SHP77 (cell line): ENCODE results near the gene EFEMP1.
A peak's percentile ranks its signal among the peaks of the same experiment; 100 is the strongest.

Source experiments
- DNase-seq, 2 experiments: peaks; one replicate each; lab custom pipeline; 2025; lab: John Stamatoyannopoulos, UW

The EFEMP1 gene, protein sequence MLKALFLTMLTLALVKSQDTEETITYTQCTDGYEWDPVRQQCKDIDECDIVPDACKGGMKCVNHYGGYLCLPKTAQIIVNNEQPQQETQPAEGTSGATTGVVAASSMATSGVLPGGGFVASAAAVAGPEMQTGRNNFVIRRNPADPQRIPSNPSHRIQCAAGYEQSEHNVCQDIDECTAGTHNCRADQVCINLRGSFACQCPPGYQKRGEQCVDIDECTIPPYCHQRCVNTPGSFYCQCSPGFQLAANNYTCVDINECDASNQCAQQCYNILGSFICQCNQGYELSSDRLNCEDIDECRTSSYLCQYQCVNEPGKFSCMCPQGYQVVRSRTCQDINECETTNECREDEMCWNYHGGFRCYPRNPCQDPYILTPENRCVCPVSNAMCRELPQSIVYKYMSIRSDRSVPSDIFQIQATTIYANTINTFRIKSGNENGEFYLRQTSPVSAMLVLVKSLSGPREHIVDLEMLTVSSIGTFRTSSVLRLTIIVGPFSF

DNA sequence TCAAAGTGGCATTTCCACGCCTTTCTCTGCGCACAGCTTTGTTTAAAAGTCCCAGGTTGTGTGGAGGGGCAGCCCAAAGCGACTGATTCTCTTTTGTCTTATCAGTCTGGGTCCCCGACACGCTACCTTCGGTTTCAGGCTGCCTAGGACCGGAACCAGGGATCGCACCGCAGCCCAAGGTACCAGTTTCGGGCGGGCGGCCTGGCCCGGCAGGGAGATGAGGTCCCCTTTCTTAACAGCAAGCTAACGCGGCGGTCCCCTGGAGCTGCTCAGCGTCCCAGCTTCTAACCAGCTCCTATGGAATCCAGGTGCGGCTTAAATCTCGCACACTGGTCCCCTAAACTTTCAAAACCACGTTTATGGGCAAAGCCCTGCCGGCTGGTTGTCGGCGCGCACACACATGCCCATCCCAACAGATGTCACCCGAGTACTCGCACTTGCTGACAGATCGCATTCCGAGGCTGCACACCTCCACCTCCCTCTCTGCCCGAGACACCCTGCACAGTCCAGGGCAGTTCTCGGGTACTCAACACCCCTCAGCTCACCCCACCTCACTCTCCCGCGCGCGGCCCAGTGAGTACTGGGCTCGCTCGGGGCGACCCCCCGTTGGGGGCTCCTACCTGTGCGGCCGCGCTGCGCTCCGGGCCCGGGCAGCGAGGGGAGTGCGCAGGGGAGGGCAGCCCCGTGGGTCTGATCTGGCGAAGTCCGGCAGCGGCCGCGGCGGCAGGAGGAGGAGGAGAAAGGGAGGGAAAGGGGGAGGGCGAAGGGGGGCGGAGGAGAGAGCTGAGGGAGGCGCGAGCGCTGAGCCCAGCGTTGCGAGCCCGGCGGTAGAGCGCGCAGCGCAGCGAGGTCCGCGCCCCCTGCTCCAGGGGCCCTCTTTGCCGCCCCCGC is at the start of gene EFEMP1:
TSS of gene EFEMP1 (minus strand) at position 692 of the 891 bp plus-strand sequence. CDS start 1,342 bp downstream, outside the sequence.
- no peak for DNase-seq

GRCh38 chr2:55970500-55970899 is 46.9 kb upstream of the EFEMP1 start:
- no peak for DNase-seq

DNA sequence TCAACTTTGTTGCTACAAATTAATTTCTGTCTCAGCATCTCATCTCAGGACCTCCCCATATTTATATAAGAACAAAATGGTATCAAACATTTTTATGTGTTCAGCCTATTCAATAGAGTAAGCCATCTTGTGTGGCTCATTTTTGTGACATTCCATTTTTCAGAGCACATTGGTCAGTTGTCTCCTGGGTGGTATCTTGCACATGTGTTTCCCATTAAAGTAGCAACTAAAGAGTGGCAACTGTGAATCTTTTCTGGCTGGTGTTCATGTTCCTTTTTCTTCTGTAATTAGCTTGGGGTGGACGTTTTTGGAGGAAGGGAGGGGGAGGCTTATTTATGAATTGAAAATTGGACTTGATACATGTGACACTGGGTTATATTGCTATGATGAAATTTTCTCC is 45.4 kb upstream of the EFEMP1 start:
- no peak for DNase-seq

DNA sequence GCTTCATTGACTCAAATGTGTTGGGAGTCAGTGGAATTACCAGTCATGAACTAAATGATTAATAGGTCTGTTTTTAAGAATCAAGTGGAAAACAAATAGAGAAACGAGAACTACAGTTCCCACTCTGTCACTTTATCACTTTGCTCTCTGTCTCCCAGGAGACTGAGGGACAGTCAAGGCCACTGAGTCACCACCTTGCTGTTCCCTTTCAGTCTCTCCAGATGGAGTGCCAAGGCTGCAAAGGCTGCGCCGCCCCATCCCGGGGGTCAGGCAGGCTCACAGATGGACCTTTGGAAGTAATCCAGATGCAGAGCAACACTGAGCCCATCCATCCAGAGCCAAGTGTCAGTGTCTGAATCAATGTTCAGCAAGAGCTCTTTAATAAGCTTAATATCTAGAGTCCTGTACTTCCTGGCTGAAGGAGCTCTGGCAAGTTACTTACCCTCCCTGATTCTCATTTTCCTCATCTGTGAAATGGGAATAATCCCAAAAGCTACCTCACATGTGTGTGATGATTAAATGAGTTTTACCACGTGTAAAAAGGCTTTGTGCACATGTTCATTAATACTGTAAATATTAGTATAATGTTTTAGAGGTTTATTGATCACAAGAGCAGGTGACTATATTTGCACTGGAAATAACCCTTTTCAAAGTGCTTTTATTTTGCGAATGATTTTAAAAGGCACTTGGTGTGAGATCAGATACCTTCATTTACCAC is 43.0 kb upstream of the EFEMP1 start:
- no peak for DNase-seq

- no peak for DNase-seq
Measured at GRCh38 chr2:55965966-55966365, 42.4 kb upstream of the EFEMP1 start.

- peak; percentile 27 to 34 for DNase-seq
Measured at GRCh38 chr2:55965276-55965675, 41.7 kb upstream of the EFEMP1 start.

DNA sequence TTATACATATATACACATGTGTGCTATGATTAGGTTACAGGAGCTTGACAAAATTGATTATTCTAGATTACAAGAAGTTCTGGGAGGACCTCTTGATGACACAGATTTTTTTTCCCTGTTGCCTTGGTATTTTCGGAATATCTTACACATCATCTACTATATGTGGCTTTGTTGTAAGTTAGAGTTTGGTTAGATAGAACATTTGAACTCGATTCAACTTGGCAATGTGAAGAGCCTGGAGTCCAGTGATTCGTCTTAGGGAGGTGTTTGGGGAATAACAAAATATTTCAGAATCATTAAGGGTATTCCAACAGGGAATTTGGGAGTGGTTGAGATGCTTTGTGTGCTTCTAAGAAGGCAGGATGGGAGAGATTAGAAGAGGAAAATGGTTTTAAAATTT is 39.3 kb upstream of the EFEMP1 start:
- DNase-seq = no peak

GRCh38 chr2:55961318-55961911 is 37.8 kb upstream of the EFEMP1 start:
- peak; percentile 48 to 50 for DNase-seq

DNA sequence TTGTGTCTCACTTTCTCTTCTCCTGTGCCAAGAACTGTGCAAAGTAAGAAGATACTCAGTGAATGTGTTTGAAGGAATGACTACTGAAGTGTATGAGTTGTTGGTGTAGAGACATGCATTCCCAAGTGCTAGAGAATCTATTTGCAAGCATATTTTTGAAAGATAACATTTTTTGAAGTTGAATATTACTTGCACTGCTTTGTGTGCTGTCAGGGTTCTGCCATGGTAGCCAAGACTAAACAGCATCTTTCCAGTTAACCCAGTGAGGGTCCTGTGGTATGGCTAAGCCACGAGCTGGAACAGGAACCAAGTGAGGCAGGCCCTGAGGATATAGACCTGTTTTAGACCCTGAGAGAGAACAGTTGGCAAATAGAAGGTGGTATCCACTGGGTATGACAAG is 35.2 kb upstream of the EFEMP1 start:
- no peak for DNase-seq

DNA sequence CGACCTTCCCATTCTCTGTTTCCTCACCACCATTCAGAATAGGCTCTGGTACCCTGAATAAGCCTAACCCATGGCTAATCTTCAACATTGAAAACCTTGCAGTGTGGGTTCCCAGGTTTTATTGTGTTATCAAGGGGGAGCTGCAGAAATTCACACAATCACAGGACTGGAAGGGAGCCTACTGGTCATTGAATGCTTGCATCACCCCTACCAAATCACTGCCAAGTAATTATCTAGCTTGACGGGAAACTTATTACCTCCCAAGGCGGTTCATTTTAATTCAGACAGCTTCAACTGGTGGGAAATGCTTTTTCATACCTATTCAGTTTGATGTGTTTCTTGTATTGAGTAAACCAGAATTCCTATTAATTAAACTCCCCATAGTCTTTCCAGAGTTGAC is 33.6 kb upstream of the EFEMP1 start:
- no peak for DNase-seq

DNA sequence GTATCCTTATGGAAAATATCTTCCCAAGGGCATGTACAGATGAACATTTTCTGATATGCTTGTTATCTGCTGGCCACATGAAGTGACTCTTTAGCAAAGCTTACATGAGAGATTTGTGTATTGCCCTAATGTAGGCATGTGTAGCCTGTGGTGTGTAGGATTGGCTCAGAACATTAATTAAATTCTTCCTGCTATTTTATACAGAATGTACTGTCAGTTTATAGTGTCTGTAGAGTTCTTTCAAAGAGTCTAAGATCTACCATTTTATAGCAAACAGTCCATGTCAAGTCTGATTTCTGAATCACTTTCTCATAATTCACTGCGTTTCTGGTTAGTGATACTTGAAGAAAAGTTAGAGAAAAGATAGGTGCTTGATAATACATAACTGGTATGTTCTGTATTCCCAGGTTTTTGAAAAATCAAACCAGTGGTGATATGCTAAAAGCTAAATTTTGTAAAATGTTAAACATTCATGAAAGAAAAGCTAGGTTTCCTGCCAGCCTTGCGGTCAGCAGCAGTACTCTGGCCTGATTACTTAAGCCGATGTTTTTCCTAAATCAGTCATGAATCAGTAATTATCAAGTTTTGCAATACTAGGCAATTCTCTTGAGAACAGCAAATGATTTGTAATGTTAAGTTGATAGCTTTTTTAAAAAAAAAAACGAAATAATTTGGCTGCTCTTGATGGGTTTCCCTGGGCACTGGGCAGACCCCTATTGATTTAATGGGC is 30.9 kb upstream of the EFEMP1 start:
- no peak for DNase-seq

GRCh38 chr2:55952415-55952814 is 28.8 kb upstream of the EFEMP1 start:
- no peak for DNase-seq

GRCh38 chr2:55951533-55951932 is 28.0 kb upstream of the EFEMP1 start:
- no peak for DNase-seq

DNA sequence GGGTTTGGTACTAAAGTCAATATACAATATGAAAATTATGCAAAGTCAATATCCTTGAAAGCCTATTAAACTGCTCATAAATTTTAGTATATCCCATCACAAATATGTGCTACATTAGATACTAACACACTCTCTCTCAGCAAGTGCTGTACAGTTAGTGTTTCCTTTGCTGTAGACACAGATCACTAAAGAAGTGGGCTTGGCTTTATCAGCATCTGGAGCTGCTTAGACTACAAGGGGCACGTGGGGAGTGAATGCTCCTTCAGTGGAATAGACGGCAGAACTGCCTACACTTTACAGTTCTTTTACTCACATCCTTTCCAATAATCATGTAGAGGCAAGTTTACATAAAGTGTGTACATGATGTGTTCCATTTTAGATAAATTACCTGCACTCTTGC is 26.0 kb upstream of the EFEMP1 start:
- no peak for DNase-seq

GRCh38 chr2:55949211-55949610 is 25.6 kb upstream of the EFEMP1 start:
- no peak for DNase-seq

GRCh38 chr2:55948176-55948923 is 24.8 kb upstream of the EFEMP1 start:
- DNase-seq = no peak

GRCh38 chr2:55947752-55948151 is 24.2 kb upstream of the EFEMP1 start:
- DNase-seq = no peak

DNA sequence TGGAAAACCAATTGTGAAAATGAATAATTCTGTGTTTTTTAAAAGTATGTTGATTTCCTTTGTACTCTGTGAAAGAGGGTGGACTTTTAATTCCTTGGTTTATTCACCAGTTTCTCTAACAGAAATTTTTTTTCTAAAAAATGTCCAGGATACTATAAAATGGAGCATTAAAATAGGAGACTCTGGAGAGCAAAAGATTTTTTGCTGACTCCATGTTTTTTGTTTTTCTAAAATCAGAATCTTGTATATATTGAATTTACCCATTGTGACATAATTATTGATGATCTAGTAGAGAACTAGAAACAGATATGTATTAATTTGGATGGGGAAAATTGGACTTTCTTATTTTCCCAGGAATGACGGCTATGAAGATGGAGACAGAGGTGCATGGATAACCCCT is 23.2 kb upstream of the EFEMP1 start:
- DNase-seq = no peak

DNA sequence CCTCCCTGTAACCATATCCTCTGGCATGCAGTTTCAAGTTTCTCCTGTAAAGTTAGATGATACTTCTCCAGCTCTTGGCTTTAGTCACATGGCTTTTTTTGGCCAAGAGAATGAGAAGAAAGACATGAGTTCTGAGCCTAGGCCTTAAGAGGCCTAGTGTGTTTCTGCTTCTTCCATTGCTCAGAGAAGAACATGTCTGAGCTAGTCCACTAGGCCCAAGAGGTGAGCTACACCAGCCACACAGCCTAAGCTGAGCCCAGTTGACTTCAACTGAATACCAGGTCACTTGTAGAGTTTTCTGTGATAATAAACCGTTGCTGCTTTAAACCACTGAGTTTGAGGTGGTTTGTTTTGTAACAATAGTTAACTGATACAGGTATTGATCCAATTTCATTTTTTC is 19.9 kb upstream of the EFEMP1 start:
- DNase-seq = no peak

DNA sequence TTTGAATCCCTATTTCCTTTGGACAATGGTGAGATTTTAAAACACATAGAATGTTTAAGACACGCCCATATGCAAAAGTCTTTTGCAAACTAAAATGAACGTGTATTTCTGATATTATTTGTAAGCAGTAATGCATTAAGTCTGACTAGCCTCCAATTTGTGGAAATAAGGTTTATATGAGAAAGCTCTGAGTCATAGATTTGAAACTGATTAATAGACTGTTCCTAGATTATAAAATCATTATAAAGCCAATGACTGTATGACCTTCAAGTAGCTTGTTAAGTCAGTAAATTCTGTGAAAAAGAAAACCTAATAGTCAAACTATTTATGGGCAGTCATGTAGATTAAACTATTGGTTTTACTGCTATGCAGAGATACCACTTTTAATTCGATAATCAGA is 12.8 kb upstream of the EFEMP1 start:
- DNase-seq = no peak
